SK-N-SH treated with all-trans-retinoic acid at 6 μM for 48 hours (cell line): Measurements from ENCODE around the gene ARMH3.

Experiments used
- ARNTL ChIP-seq: fragments of 450-650 bp; formaldehyde crosslinking; IDR thresholded peaks from 2 replicates; pipeline ENCODE4 v1.5.0; 2020; ENCODE audit warnings: low read depth, mild to moderate bottlenecking, moderate library complexity, borderline replicate concordance
- CREB5 ChIP-seq: fragments of 250-450 bp; sonication (Bioruptor Pico); IDR thresholded peaks from 2 replicates; pipeline ENCODE4 v1.5.1; 2020; ENCODE audit warnings: low read depth, mild to moderate bottlenecking, moderate library complexity
- CSRNP3 ChIP-seq: fragments of 250-450 bp; sonication (Bioruptor Pico); IDR thresholded peaks from 2 replicates; pipeline ENCODE4 v1.5.1; 2021; ENCODE audit warnings: mild to moderate bottlenecking, moderate library complexity
- ESRRG ChIP-seq: fragments of 250-450 bp; sonication (Bioruptor Pico); IDR thresholded peaks from 2 replicates; pipeline ENCODE4 v1.6.1; 2021; ENCODE audit warnings: mild to moderate bottlenecking
- GLIS3 ChIP-seq: fragments of 250-450 bp; sonication (Bioruptor Pico); IDR thresholded peaks from 2 replicates; pipeline ENCODE4 v1.5.0; 2020; ENCODE audit warnings: mild to moderate bottlenecking, moderate library complexity
- OSR1 ChIP-seq: fragments of 250-450 bp; sonication (Bioruptor Pico); IDR thresholded peaks from 2 replicates; pipeline ENCODE4 v1.8.0; 2022; ENCODE audit warnings: moderate library complexity, mild to moderate bottlenecking, inconsistent platforms
- PATZ1 ChIP-seq: fragments of 250-450 bp; sonication (Bioruptor Pico); IDR thresholded peaks from 2 replicates; pipeline ENCODE4 v1.8.0; 2020; ENCODE audit warnings: mild to moderate bottlenecking, moderate library complexity, borderline replicate concordance
- POU6F1 ChIP-seq: fragments of 250-450 bp; sonication (Bioruptor Pico); IDR thresholded peaks from 2 replicates; pipeline ENCODE4 v1.8.0; 2021; ENCODE audit warnings: low read depth, mild to moderate bottlenecking, moderate library complexity, borderline replicate concordance
- RARB ChIP-seq: fragments of 250-450 bp; sonication (Bioruptor Pico); IDR thresholded peaks from 2 replicates; pipeline ENCODE4 v1.8.0; 2021; ENCODE audit warnings: mild to moderate bottlenecking, moderate library complexity
- SNAI2 ChIP-seq: fragments of 250-450 bp; sonication (Bioruptor Pico); IDR thresholded peaks from 2 replicates; pipeline ENCODE4 v1.5.0; 2020; ENCODE audit warnings: mild to moderate bottlenecking, moderate library complexity
- TOX ChIP-seq: fragments of 250-450 bp; sonication (Bioruptor Pico); IDR thresholded peaks from 2 replicates; pipeline ENCODE4 v1.8.0; 2021; ENCODE audit warnings: mild to moderate bottlenecking, moderate library complexity, borderline replicate concordance
- TSHZ2 ChIP-seq: fragments of 250-450 bp; sonication (Bioruptor Pico); IDR thresholded peaks from 2 replicates; pipeline ENCODE4 v1.5.0; 2020; ENCODE audit warnings: mild to moderate bottlenecking, moderate library complexity
- ZFP3 ChIP-seq: fragments of 250-450 bp; sonication (Bioruptor Pico); IDR thresholded peaks from 2 replicates; pipeline ENCODE4 v1.5.0; 2020; ENCODE audit warnings: mild to moderate bottlenecking, moderate library complexity
- ZNF565 ChIP-seq: fragments of 450-650 bp; formaldehyde crosslinking; conservative IDR thresholded peaks from 2 replicates; pipeline ENCODE4 v1.5.0; 2020; ENCODE audit warnings: low read depth, mild to moderate bottlenecking, moderate library complexity

- no peak for TF ChIP-seq POU6F1 (CRISPR knock-in tag)
- no peak for TF ChIP-seq ZFP3 (CRISPR knock-in tag)
- TF ChIP-seq PATZ1, result no peak
- no peak for TF ChIP-seq ESRRG (CRISPR knock-in tag)
- TF ChIP-seq ZNF565 (CRISPR knock-in tag), result no peak
- TF ChIP-seq SNAI2 (CRISPR knock-in tag), result no peak
- TF ChIP-seq TOX, result no peak
- TF ChIP-seq CSRNP3 (CRISPR knock-in tag), result no peak
- no peak for TF ChIP-seq ARNTL
- TF ChIP-seq OSR1, result no peak
- no peak for TF ChIP-seq RARB (CRISPR knock-in tag)
- TF ChIP-seq CREB5 (CRISPR knock-in tag), result no peak
- no peak for TF ChIP-seq GLIS3 (CRISPR knock-in tag)
- no peak for TF ChIP-seq TSHZ2 (CRISPR knock-in tag)
These were observed 241.4 kb downstream of the ARMH3 start for GRCh38 chr10:101814466-101815071.
